Neuronal stem cell (in vitro differentiated cells): Measurements from ENCODE around the gene NRG3.

Experiments
- DNase-seq: peaks from one replicate; pipeline ENCODE4 v3.0.0-alpha.2; 2013; ENCODE audit warnings: low spot score
- H2AFZ ChIP-seq: one replicate; pipeline ENCODE4 v1.6.1; 2013; ENCODE audit warnings: mild to moderate bottlenecking, low read length, inconsistent platforms
- H2AK5ac ChIP-seq: 2 replicates; pipeline ENCODE4 v1.6.1; 2013; ENCODE audit warnings: low read depth, mild to moderate bottlenecking, inconsistent platforms, low read length, moderate library complexity, mixed read lengths
- H2BK120ac ChIP-seq: 2 replicates; pipeline ENCODE4 v1.6.1; 2013; ENCODE audit warnings: low read depth, mild to moderate bottlenecking, inconsistent platforms, low read length, moderate library complexity, mixed read lengths
- H2BK12ac ChIP-seq: one replicate; pipeline ENCODE4 v1.6.1; 2013; ENCODE audit warnings: low read length, inconsistent platforms
- H2BK15ac ChIP-seq: 2 replicates; pipeline ENCODE4 v1.6.1; 2013; ENCODE audit warnings: mild to moderate bottlenecking, low read length, inconsistent platforms, mixed read lengths
- H2BK5ac ChIP-seq: one replicate; pipeline ENCODE4 v1.6.1; 2013; ENCODE audit warnings: inconsistent platforms, mild to moderate bottlenecking, low read length, moderate library complexity
- H3K14ac ChIP-seq: one replicate; pipeline ENCODE4 v1.6.1; 2013; ENCODE audit warnings: low read length, inconsistent platforms
- H3K18ac ChIP-seq: 2 replicates; pipeline ENCODE4 v1.6.1; 2013; ENCODE audit warnings: low read length, inconsistent platforms
- H3K23ac ChIP-seq: 2 replicates; pipeline ENCODE4 v1.6.1; 2013; ENCODE audit warnings: low read depth, mild to moderate bottlenecking, mixed read lengths, low read length, inconsistent platforms; ENCODE audit not compliant: poor library complexity
- H3K27ac ChIP-seq: replicated peaks from 3 replicates; pipeline ENCODE4 v1.5.1; 2013; ENCODE audit warnings: low read length, inconsistent platforms
- H3K27me3 ChIP-seq, 3 experiments: 2 replicates each; pipeline ENCODE4 v1.6.1; 2013; ENCODE audit warnings: low read length in 3 of 3, mild to moderate bottlenecking in 2 of 3, inconsistent platforms in 1 of 3, low read depth in 1 of 3, mixed read lengths in 1 of 3, moderate library complexity in 1 of 3; ENCODE audit not compliant: control insufficient read depth in 3 of 3, insufficient read depth in 3 of 3
- H3K36me3 ChIP-seq, 2 donors: replicated peaks in 1 of 2; 2 replicates each; pipeline ENCODE4 v1.6.1; 2013; ENCODE audit warnings: low read length in 2 of 2; ENCODE audit not compliant: control insufficient read depth in 2 of 2, insufficient read depth in 2 of 2
- H3K4ac ChIP-seq: 2 replicates; pipeline ENCODE4 v1.6.1; 2013; ENCODE audit warnings: inconsistent platforms, mild to moderate bottlenecking, low read length, moderate library complexity
- H3K4me1 ChIP-seq, 2 donors: 1 replicate in 1 of 2; 2 replicates in 1 of 2; pipeline ENCODE4 v1.6.1; 2013; ENCODE audit warnings: low read length in 2 of 2, low read depth in 1 of 2; ENCODE audit not compliant: control insufficient read depth in 2 of 2, insufficient read depth in 1 of 2
- H3K4me2 ChIP-seq: one replicate; pipeline ENCODE4 v1.6.1; 2013; ENCODE audit warnings: mild to moderate bottlenecking, low read length, inconsistent platforms; ENCODE audit not compliant: insufficient read depth, poor library complexity, severe bottlenecking
- H3K4me3 ChIP-seq, 2 donors: 2 replicates each; pipeline ENCODE4 v1.5.1; 2013; ENCODE audit warnings: low read length in 2 of 2, mild to moderate bottlenecking in 2 of 2, inconsistent platforms in 1 of 2, moderate library complexity in 1 of 2
- H3K79me1 ChIP-seq: one replicate; pipeline ENCODE4 v1.6.1; 2013; ENCODE audit warnings: low read depth, mild to moderate bottlenecking, inconsistent platforms, low read length, moderate library complexity
- H3K9ac ChIP-seq: one replicate; pipeline ENCODE4 v1.6.1; 2013; ENCODE audit warnings: mild to moderate bottlenecking, low read depth, low read length, inconsistent platforms; ENCODE audit not compliant: poor library complexity
- H3K9me3 ChIP-seq, 2 donors: replicated peaks in 1 of 2; 2 replicates each; pipeline versions ENCODE3 to v1.6.1; 2013; ENCODE audit warnings: low read length in 2 of 2, mild to moderate bottlenecking in 2 of 2, inconsistent platforms in 1 of 2, low read depth in 1 of 2, mixed read lengths in 1 of 2, moderate library complexity in 1 of 2; ENCODE audit not compliant: control insufficient read depth in 2 of 2, insufficient read depth in 1 of 2
- H4K8ac ChIP-seq: one replicate; pipeline ENCODE4 v1.6.1; 2013; ENCODE audit warnings: low read depth, mild to moderate bottlenecking, inconsistent platforms, low read length, moderate library complexity
- H4K91ac ChIP-seq: one replicate; pipeline ENCODE4 v1.6.1; 2013; ENCODE audit warnings: low read length, low read depth, mild to moderate bottlenecking, inconsistent platforms; ENCODE audit not compliant: poor library complexity
- WGBS, 2 donors: extraction: QIAGEN DNeasy Blood & Tissue Kit; methylation state at CpG; one replicate each; pipeline ENCODE4 v1.1.7; 2013; ENCODE audit warnings: missing lambda C conversion rate in 2 of 2, mixed read lengths in 1 of 2; ENCODE audit not compliant: insufficient read length in 2 of 2, insufficient replicate concordance in 1 of 2; ENCODE audit errors: extremely low coverage in 2 of 2; 5-methylcytosine and 5-hydroxymethylcytosine counted together

Gene NRG3

DNA sequence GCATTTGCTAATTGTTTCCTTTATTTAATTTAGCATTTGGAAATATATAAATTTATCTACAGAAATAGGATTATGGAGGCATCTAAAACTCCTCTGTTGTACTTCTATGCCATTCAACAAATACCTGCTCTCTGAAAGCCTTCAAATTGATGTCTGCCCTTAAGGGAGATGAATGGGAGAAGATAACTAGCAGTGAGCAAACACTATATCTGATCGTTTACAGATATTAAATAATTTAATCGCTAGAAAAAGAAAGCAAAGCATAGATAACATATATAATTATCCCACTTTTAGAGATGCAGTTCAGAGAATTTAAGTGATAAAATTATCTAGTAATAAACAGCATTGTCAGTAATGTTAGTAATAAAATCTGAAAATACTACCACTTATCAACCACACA, 524.9 kb downstream of the NRG3 start:
- no peak overlapping the region for H3K18ac ChIP-seq
- no peaks in the 10 kb centered on the region for H3K9me3 ChIP-seq
- no peaks in the 10 kb centered on the region for H3K79me1 ChIP-seq

DNA sequence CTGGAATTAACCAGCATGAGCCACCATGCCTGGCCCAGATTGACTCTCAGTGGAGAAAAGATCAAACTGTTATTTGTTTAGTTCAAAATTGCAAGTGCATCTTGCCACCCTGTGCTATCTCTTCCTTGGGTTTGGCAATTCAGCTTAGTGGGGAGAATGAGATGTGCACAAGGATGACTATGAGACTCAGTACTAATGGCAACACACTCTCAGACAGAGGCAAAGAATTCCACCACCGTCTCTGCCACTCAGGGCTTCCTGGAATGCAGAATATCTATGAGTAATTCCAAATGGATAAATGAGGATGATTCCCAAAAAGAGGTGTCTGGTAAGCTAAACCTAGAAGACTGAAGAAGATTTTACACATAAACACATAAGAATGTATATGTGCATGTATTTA, 525.8 kb downstream of the NRG3 start:
- no peak overlapping the region for H3K4me2 ChIP-seq
- DNase-seq, result no peak
- no peak overlapping the region for H3K9ac ChIP-seq
- no peaks in the 10 kb centered on the region for H3K36me3 ChIP-seq
- H3K9me3 ChIP-seq, result no peaks in the 10 kb centered on the region
- H3K4me1 ChIP-seq, result peaks cover 6 to 8% of the 10 kb centered on the region in 2 donors
- no peak overlapping the region for H2BK120ac ChIP-seq
- H2BK5ac ChIP-seq, result no peak overlapping the region
- H2BK15ac ChIP-seq, result no peak overlapping the region
- no peak overlapping the region for H3K4me3 ChIP-seq
- H3K23ac ChIP-seq, result no peak overlapping the region
- H2AFZ ChIP-seq, result no peak overlapping the region
- no peak overlapping the region for H4K8ac ChIP-seq
- H3K79me1 ChIP-seq, result no peaks in the 10 kb centered on the region
- no peak overlapping the region for H3K18ac ChIP-seq
- WGBS, 2 donors, result no CpG with 5 or more reads among the region's 1 CpG
- no peak overlapping the region for H2AK5ac ChIP-seq
- no peak overlapping the region for H3K27ac ChIP-seq
- no peak overlapping the region for H3K4ac ChIP-seq
- no peak overlapping the region for H4K91ac ChIP-seq
- no peak overlapping the region for H3K14ac ChIP-seq
- no peaks in the 10 kb centered on the region for H3K27me3 ChIP-seq
- no peak overlapping the region for H2BK12ac ChIP-seq

More for the DNA sequence above, 524.9 kb downstream of the NRG3 start:
- Histone ChIP-seq H3K4me3 (no peak overlapping the region), H3K14ac (no peak overlapping the region), H3K27me3 (no peaks in the 10 kb centered on the region), H4K8ac (no peak overlapping the region), H2AFZ (no peak overlapping the region), H4K91ac (no peak overlapping the region), H3K9ac (no peak overlapping the region), H3K4me2 (no peak overlapping the region), H3K36me3 (no peaks in the 10 kb centered on the region), H3K23ac (no peak overlapping the region), H2BK12ac (no peak overlapping the region), H2BK5ac (no peak overlapping the region), H2AK5ac (no peak overlapping the region), H3K4ac (no peak overlapping the region), H3K27ac (no peak overlapping the region), H3K4me1 (peaks cover 6 to 8% of the 10 kb centered on the region in 2 donors), H2BK15ac (no peak overlapping the region), H2BK120ac (no peak overlapping the region)
- no CpG with 5 or more reads among the region's 2 CpGs for WGBS, 2 donors
- DNase-seq, result no peak

DNA sequence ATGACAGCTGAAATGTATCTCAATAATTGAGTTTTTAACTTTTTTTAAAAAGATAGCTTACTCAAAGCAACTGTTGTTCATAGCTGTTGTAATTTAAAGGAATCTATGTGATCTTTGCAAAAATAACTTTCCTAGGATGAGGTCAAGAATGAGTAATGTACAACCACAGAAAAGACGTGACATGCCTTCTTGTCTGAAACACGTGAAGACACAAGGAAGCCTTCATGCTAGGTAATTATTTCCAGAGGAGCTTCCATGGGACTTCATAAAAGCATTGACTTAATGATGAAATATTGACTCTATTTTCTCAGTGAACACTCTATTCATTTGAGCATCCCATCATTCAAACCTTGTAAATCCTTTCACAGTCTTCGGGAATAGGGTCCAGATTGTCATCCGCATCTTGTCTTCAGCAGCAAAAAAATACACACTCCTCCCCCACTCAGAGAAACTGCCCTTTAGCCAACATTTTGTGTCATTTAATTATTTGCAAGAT, 528.0 kb downstream of the NRG3 start:
- Histone ChIP-seq H3K4ac (no peak overlapping the region), H3K79me1 (no peaks in the 10 kb centered on the region), H2BK120ac (no peak overlapping the region), H3K27me3 (no peaks in the 10 kb centered on the region), H3K4me1 (peaks cover 0 to 1% of the 10 kb centered on the region in 2 donors), H2BK15ac (no peak overlapping the region), H4K8ac (no peak overlapping the region), H2BK5ac (no peak overlapping the region), H4K91ac (no peak overlapping the region), H3K4me2 (no peak overlapping the region), H3K4me3 (no peak overlapping the region), H2AK5ac (no peak overlapping the region), H3K9me3 (no peaks in the 10 kb centered on the region), H3K18ac (no peak overlapping the region), H3K14ac (no peak overlapping the region), H3K27ac (no peak overlapping the region), H3K23ac (no peak overlapping the region), H2BK12ac (no peak overlapping the region), H2AFZ (no peak overlapping the region), H3K36me3 (no peaks in the 10 kb centered on the region), H3K9ac (no peak overlapping the region)
- no peak for DNase-seq
- WGBS, 2 donors, result no CpG with 5 or more reads among the region's 4 CpGs

DNA sequence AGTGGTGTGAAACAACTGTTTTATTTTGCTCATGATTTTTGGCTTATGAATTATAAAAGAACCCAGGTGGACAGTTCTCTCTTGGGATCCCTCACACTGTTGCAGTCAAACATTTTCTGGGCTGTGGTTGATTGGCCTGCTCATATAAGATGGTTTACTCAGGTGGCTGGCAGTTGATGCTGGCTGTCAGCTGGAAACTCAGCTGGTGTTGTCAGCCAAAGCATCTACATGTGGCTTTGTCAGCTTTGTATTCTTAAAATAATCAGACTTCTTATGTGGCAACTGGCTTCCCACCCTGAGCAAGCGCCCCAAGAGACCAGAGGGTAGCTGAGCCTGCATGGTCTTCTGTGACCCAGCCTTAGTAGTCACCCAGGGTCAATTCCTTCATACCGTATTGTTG, 534.7 kb downstream of the NRG3 start:
- no peak overlapping the region for H4K8ac ChIP-seq
- H3K4me3 ChIP-seq, result no peak overlapping the region
- no peak overlapping the region for H3K27ac ChIP-seq
- H2BK12ac ChIP-seq, result no peak overlapping the region
- no CpG with 5 or more reads among the region's 2 CpGs for WGBS, 2 donors
- no peaks in the 10 kb centered on the region for H3K27me3 ChIP-seq
- H3K18ac ChIP-seq, result no peak overlapping the region
- no peak overlapping the region for H3K9ac ChIP-seq
- no peak overlapping the region for H4K91ac ChIP-seq
- H2BK15ac ChIP-seq, result no peak overlapping the region
- H2AK5ac ChIP-seq, result no peak overlapping the region
- H3K9me3 ChIP-seq, result no peaks in the 10 kb centered on the region
- no peak overlapping the region for H2BK5ac ChIP-seq
- no peak for DNase-seq
- H3K79me1 ChIP-seq, result no peaks in the 10 kb centered on the region
- H3K14ac ChIP-seq, result no peak overlapping the region
- H3K4me1 ChIP-seq, result no peaks in the 10 kb centered on the region
- H3K4me2 ChIP-seq, result no peak overlapping the region
- no peak overlapping the region for H2AFZ ChIP-seq
- no peaks in the 10 kb centered on the region for H3K36me3 ChIP-seq
- H3K23ac ChIP-seq, result no peak overlapping the region
- no peak overlapping the region for H3K4ac ChIP-seq
- no peak overlapping the region for H2BK120ac ChIP-seq
